CD14-positive monocyte (primary cell): ENCODE results near the gene PUSL1. TPM values are rescaled to one million over a fixed set of nuclear protein-coding genes. Genes with fewer than 3 reads are reported as not detected.

Experiments
- DNase-seq, 3 donors: peaks; one replicate each; pipeline ENCODE4 v3.0.0-alpha.2; 2011 to 2022
- H2AFZ ChIP-seq: 2 replicates; pipeline ENCODE4 v1.6.0; 2012; ENCODE audit warnings: mild to moderate bottlenecking, low read depth, low read length, inconsistent platforms; ENCODE audit not compliant: insufficient read depth, poor library complexity, severe bottlenecking
- H3K27ac ChIP-seq, 2 donors: 1 replicate in 1 of 2; 2 replicates in 1 of 2; pipeline ENCODE4 v1.5.1; 2012 to 2013; ENCODE audit warnings: low read length in 2 of 2, control low read depth in 1 of 2, inconsistent platforms in 1 of 2, low read depth in 1 of 2, mild to moderate bottlenecking in 1 of 2
- H3K27me3 ChIP-seq, 2 donors: one replicate each; pipeline versions ENCODE4 v1.6.0 to v1.6.1; 2011 to 2013; ENCODE audit warnings: low read length in 2 of 2; ENCODE audit not compliant: control insufficient read depth in 2 of 2, insufficient read depth in 2 of 2
- H3K36me3 ChIP-seq, 2 donors: replicated peaks in 1 of 2; 1 replicate in 1 of 2; 2 replicates in 1 of 2; pipeline versions ENCODE4 v1.5.1 to v1.6.1; 2012 to 2013; ENCODE audit warnings: low read length in 2 of 2, control low read depth in 1 of 2, inconsistent platforms in 1 of 2, mild to moderate bottlenecking in 1 of 2; ENCODE audit not compliant: insufficient read depth in 2 of 2, control insufficient read depth in 1 of 2
- H3K4me1 ChIP-seq, 2 donors: 1 replicate in 1 of 2; 2 replicates in 1 of 2; pipeline versions ENCODE4 v1.5.1 to v1.6.1; 2012 to 2013; ENCODE audit warnings: low read length in 2 of 2, control low read depth in 1 of 2, inconsistent platforms in 1 of 2, mild to moderate bottlenecking in 1 of 2, moderate library complexity in 1 of 2; ENCODE audit not compliant: insufficient read depth in 2 of 2, control insufficient read depth in 1 of 2
- H3K4me2 ChIP-seq: replicated peaks from 2 replicates; pipeline ENCODE3; 2012; ENCODE audit warnings: low read length, moderate library complexity, mild to moderate bottlenecking; ENCODE audit not compliant: poor library complexity, severe bottlenecking; ENCODE audit errors: extremely low read depth
- H3K4me3 ChIP-seq, 3 experiments: fragments of 200-600 bp in 1 of 3; sonication (generic) in 1 of 3; replicated peaks in 1 of 3; 1 replicate in 2 of 3; 2 replicates in 1 of 3; pipeline ENCODE4 v1.5.1; 2011 to 2013; ENCODE audit warnings: low read length in 3 of 3, mild to moderate bottlenecking in 3 of 3, control low read depth in 2 of 3, low read depth in 2 of 3, inconsistent platforms in 1 of 3, moderate library complexity in 1 of 3
- H3K79me2 ChIP-seq: 2 replicates; pipeline ENCODE4 v1.6.0; 2012; ENCODE audit warnings: mild to moderate bottlenecking, control low read depth, inconsistent platforms, low read length, moderate library complexity; ENCODE audit not compliant: insufficient read depth
- H3K9ac ChIP-seq: 2 replicates; pipeline ENCODE4 v1.6.0; 2017; ENCODE audit warnings: low read length, mild to moderate bottlenecking; ENCODE audit not compliant: insufficient read depth, poor library complexity, severe bottlenecking
- H3K9me3 ChIP-seq, 2 donors: replicated peaks in 1 of 2; 1 replicate in 1 of 2; 2 replicates in 1 of 2; pipeline versions ENCODE4 v1.5.1 to v1.6.1; 2012 to 2013; ENCODE audit warnings: low read length in 2 of 2, control low read depth in 1 of 2; ENCODE audit not compliant: control insufficient read depth in 1 of 2, insufficient read depth in 1 of 2
- H4K20me1 ChIP-seq: 2 replicates; pipeline ENCODE4 v1.6.0; 2012; ENCODE audit warnings: mild to moderate bottlenecking, low read length, control low read depth, moderate library complexity; ENCODE audit not compliant: insufficient read depth
- H3K27ac Mint-ChIP-seq, 7 donors: one replicate each; pipeline ENCODE4 v1.8.0; 2020; ENCODE audit warnings: mild to moderate bottlenecking in 7 of 7, mixed read lengths in 7 of 7, moderate library complexity in 6 of 7, inconsistent platforms in 2 of 7
- H3K27me3 Mint-ChIP-seq, 3 donors: one replicate each; pipeline ENCODE4 v1.8.0; 2021 to 2022; ENCODE audit warnings: low read depth in 3 of 3, mild to moderate bottlenecking in 3 of 3, mixed read lengths in 3 of 3, moderate library complexity in 3 of 3, inconsistent platforms in 1 of 3
- H3K36me3 Mint-ChIP-seq, 2 donors: one replicate each; pipeline ENCODE4 v1.8.0; 2020; ENCODE audit warnings: mixed read lengths in 2 of 2, inconsistent platforms in 1 of 2, mild to moderate bottlenecking in 1 of 2
- H3K4me1 Mint-ChIP-seq: one replicate; pipeline ENCODE4 v1.8.0; 2020; ENCODE audit warnings: mild to moderate bottlenecking, mixed read lengths
- H3K4me3 Mint-ChIP-seq, 2 donors: one replicate each; pipeline ENCODE4 v1.8.0; 2020; ENCODE audit warnings: mild to moderate bottlenecking in 2 of 2, mixed read lengths in 2 of 2, moderate library complexity in 1 of 2
- H3K9me3 Mint-ChIP-seq, 7 donors: one replicate each; pipeline ENCODE4 v1.8.0; 2020 to 2022; ENCODE audit warnings: mixed read lengths in 7 of 7, mild to moderate bottlenecking in 6 of 7, moderate library complexity in 6 of 7, inconsistent platforms in 2 of 7
- WGBS: methylation state at CpG from one replicate; pipeline ENCODE4 v1.1.5; 2013; ENCODE audit warnings: missing lambda C conversion rate; ENCODE audit not compliant: insufficient coverage; 5-methylcytosine and 5-hydroxymethylcytosine counted together
- intact Hi-C, 2 donors: fragments of 100-400 bp; cut with micrococcal nuclease; formaldehyde crosslinking; loops; one replicate each; pipeline versions ENCODE4 v1.15.0 to v1.15.1; 2023
- polyA plus RNA-seq, 3 donors: library from polyadenylated mRNA; depleted of rRNA in 1 of 3; unstranded in 2 of 3; stranded (reverse) in 1 of 3; fragments of 300-500 nt in 2 of 3; fragments of >200 nt in 1 of 3; fragmentation: Illumina TruSeq in 2 of 3; gene quantifications; 1 replicate in 2 of 3; 2 replicates in 1 of 3; pipeline ENCODE4 v1.2.3, GENCODE V29; 2012 to 2021
- TF ChIP-seq, protein P1 (sequence below): fragments of 200-600 bp; IDR thresholded peaks from one replicate; pipeline ENCODE4 v1.8.0; 2022; ENCODE audit warnings: antibody characterized with exemption, mild to moderate bottlenecking

Gene PUSL1
- polyA plus RNA-seq, 3 donors = 13.8 to 27.4 (median 14.8) TPM

DNA sequence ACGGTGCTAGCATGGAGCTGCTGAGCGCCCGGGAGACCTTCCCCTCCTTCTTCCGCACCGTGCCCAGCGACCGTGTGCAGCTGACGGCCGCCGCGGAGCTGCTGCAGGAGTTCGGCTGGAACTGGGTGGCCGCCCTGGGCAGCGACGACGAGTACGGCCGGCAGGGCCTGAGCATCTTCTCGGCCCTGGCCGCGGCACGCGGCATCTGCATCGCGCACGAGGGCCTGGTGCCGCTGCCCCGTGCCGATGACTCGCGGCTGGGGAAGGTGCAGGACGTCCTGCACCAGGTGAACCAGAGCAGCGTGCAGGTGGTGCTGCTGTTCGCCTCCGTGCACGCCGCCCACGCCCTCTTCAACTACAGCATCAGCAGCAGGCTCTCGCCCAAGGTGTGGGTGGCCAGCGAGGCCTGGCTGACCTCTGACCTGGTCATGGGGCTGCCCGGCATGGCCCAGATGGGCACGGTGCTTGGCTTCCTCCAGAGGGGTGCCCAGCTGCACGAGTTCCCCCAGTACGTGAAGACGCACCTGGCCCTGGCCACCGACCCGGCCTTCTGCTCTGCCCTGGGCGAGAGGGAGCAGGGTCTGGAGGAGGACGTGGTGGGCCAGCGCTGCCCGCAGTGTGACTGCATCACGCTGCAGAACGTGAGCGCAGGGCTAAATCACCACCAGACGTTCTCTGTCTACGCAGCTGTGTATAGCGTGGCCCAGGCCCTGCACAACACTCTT lies 23.8 kb downstream of the PUSL1 start:
- Histone ChIP-seq H3K9me3 (no peaks in the 10 kb centered on the region), H4K20me1 (no peaks in the 10 kb centered on the region), H3K4me3 (no peak overlapping the region), H3K27me3 (no peaks in the 10 kb centered on the region), H3K27ac (no peak overlapping the region), H3K4me1 (no peaks in the 10 kb centered on the region), H3K79me2 (no peaks in the 10 kb centered on the region), H3K9ac (no peak overlapping the region), H3K36me3 (peaks cover 6 to 14% of the 10 kb centered on the region in 2 donors), H3K4me2 (no peak overlapping the region), H2AFZ (no peak overlapping the region)
- peaks cover 4 to 10% of the 10 kb centered on the region in 2 donors for H3K36me3 Mint-ChIP-seq
- intact Hi-C loops = no loop called here
- TF ChIP-seq, protein P1, sequence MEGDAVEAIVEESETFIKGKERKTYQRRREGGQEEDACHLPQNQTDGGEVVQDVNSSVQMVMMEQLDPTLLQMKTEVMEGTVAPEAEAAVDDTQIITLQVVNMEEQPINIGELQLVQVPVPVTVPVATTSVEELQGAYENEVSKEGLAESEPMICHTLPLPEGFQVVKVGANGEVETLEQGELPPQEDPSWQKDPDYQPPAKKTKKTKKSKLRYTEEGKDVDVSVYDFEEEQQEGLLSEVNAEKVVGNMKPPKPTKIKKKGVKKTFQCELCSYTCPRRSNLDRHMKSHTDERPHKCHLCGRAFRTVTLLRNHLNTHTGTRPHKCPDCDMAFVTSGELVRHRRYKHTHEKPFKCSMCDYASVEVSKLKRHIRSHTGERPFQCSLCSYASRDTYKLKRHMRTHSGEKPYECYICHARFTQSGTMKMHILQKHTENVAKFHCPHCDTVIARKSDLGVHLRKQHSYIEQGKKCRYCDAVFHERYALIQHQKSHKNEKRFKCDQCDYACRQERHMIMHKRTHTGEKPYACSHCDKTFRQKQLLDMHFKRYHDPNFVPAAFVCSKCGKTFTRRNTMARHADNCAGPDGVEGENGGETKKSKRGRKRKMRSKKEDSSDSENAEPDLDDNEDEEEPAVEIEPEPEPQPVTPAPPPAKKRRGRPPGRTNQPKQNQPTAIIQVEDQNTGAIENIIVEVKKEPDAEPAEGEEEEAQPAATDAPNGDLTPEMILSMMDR = no peak
- no peak for DNase-seq
- peaks cover 0 to 3% (median 0%) of the 10 kb centered on the region in 7 donors for H3K9me3 Mint-ChIP-seq
- H3K4me1 Mint-ChIP-seq = no peaks in the 10 kb centered on the region
- WGBS = 94% methylated on average over 57 of the region's 57 CpGs
- no peak overlapping the region for H3K4me3 Mint-ChIP-seq
- H3K27ac Mint-ChIP-seq = no peak overlapping the region
- H3K27me3 Mint-ChIP-seq = no peaks in the 10 kb centered on the region

DNA sequence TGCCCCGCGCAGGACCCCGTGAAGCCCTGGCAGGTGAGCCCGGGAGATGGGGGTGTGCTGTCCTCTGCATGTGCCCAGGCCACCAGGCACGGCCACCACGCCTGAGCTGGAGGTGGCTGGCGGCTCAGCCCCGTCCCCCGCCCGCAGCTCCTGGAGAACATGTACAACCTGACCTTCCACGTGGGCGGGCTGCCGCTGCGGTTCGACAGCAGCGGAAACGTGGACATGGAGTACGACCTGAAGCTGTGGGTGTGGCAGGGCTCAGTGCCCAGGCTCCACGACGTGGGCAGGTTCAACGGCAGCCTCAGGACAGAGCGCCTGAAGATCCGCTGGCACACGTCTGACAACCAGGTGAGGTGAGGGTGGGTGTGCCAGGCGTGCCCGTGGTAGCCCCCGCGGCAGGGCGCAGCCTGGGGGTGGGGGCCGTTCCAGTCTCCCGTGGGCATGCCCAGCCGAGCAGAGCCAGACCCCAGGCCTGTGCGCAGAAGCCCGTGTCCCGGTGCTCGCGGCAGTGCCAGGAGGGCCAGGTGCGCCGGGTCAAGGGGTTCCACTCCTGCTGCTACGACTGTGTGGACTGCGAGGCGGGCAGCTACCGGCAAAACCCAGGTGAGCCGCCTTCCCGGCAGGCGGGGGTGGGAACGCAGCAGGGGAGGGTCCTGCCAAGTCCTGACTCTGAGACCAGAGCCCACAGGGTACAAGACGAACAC lies 24.5 kb downstream of the PUSL1 start:
- Histone ChIP-seq H2AFZ (no peak overlapping the region), H3K4me3 (no peak overlapping the region), H3K9me3 (no peaks in the 10 kb centered on the region), H3K4me2 (no peak overlapping the region), H3K36me3 (peaks cover 0 to 13% of the 10 kb centered on the region in 2 donors), H3K27ac (no peak overlapping the region), H3K27me3 (no peaks in the 10 kb centered on the region), H3K4me1 (no peaks in the 10 kb centered on the region), H3K9ac (no peak overlapping the region), H3K79me2 (no peaks in the 10 kb centered on the region), H4K20me1 (no peaks in the 10 kb centered on the region)
- no peak overlapping the region for H3K27ac Mint-ChIP-seq
- TF ChIP-seq, protein P1 = no peak
- intact Hi-C loops = no loop called here
- H3K36me3 Mint-ChIP-seq = peaks cover 0 to 9% of the 10 kb centered on the region in 2 donors
- peaks cover 0 to 3% (median 0%) of the 10 kb centered on the region in 7 donors for H3K9me3 Mint-ChIP-seq
- DNase-seq = no peak
- no peaks in the 10 kb centered on the region for H3K27me3 Mint-ChIP-seq
- no peak overlapping the region for H3K4me3 Mint-ChIP-seq
- H3K4me1 Mint-ChIP-seq = no peaks in the 10 kb centered on the region
- 90% methylated on average over 46 of the region's 48 CpGs for WGBS
